Activated T-cell treated with anti-CD3 and anti-CD28 coated beads, Interleukin-2, amount 50 U/mL, for 1 hour (primary cell): ENCODE measurements around the gene PID1.

ENCODE experiments used
- DNase-seq: peaks from one replicate; pipeline ENCODE4 v3.0.0-alpha.2; 2020

Gene PID1

DNA sequence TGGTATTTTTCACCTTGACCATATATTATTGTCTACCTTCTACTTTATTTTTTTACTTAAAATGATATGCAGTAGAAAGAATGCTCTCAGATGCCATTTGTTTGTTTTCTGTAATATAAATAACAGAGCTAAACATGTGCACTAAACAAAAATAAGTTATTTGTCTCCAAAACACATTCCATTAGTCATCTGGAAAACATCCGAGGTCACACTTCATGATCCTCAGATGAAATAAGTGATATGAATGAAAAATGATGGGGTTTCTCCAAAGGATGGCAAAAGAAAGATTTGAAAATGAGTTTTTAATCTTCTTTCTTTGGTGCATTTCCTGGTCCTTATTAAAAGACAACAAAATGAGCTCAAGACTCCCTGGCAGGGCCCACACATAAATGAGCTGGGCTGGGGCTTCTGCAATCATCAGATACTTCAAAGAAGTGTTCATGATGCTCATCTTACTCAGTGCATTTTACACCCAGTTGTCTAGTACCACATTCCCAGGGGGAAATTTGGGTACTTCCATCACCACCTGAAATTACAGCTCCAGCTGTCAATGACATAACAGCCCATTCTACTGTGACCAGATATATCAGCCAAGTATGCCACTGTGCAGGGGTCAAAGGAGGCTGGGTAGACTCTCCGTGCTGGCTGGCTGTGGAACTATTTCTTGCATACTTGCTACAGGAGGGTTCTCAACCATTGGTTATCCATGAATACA lies 283.5 kb downstream of the PID1 start:
- no peak for DNase-seq

DNA sequence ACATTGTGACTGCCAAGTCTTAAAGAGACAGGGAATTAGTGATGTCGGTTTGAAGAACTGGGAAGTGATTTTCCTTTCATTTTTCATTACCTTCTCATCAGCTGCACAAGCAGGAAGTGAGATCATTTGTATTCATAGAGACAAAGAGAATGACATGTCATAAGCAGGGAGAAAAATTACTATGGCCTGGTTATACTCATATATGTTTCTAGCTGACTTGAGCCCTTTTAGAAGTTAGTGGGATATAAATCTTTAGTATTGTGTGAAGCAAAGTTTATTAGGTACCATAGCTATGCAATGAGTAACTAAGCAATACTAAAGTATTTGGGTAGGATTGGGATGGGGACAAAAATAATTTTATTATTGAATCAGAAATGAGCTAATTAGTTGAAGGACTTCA lies 284.1 kb downstream of the PID1 start:
- no peak for DNase-seq

- no peak for DNase-seq
Measured at GRCh38 chr2:228983700-228984099, 287.4 kb downstream of the PID1 start.

- no peak for DNase-seq
Measured at GRCh38 chr2:228974169-228974568, 296.9 kb downstream of the PID1 start.
